Fibroblast of peridontal ligament (primary cell): ENCODE data around the gene RUNDC3A.
"Not testable (repeated sequence)": the region's sequence is repeated elsewhere in the genome, so short reads cannot be mapped to it uniquely, and the experiment has no call there.

Source experiments
- DNase-seq: peaks from one replicate; pipeline ENCODE4 v3.0.0-alpha.2; 2010; ENCODE audit errors: extremely low read depth

The RUNDC3A gene

GRCh38 chr17:44359006-44359405, 50.6 kb downstream of the RUNDC3A start:
- no peak for DNase-seq

- no peak for DNase-seq
These were observed 51.2 kb downstream of the RUNDC3A start for GRCh38 chr17:44359458-44360143.

- DNase-seq = no peak
These were observed 51.7 kb downstream of the RUNDC3A start for GRCh38 chr17:44360144-44360533.

DNA sequence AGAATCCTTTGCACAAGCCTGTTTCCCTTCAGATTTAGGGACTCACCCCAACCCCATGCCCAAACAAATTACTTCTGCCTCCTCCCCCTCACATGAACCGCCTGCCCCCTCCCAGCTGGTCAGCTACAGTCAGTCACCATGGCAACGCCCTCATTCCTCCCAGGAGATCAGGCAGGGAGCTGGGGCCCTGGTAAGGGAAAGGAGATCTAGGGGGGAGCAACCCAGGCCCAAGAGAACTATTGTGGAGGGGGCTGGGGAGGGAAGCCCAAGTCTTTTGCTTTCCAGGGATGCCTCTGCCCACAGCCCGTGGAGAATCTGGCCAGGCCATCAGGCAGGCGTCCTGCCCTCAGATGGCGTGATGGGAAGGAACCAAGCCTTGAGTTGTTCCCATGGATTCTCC, 52.4 kb downstream of the RUNDC3A start:
- DNase-seq = peak; percentile 54

- no peak for DNase-seq
These were observed 53.2 kb downstream of the RUNDC3A start for GRCh38 chr17:44361292-44362260.

DNA sequence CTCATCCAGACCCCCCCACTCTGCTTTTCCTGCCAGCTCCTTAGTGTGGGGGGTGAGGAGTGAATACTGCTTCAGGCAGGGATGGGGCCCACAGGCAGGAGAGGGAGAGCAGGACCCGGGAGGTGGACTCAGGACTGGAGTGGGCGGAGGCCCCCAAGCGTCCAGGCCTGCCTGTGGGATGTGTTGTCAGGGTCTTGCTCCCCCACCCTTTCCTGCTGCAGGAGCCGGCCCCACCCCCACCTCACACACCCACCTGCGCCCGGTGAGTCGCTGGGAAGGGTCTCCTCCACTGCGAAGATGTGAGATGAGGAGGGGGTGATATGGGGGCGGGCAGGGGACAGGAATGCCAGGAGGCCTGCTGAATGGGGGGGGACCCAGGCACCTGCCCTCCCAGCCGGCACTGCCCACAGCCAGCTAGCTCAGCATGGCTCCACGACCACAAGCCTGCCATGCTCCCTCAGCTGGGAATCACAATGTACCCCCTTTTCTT, 54.1 kb downstream of the RUNDC3A start:
- DNase-seq = no peak

DNA sequence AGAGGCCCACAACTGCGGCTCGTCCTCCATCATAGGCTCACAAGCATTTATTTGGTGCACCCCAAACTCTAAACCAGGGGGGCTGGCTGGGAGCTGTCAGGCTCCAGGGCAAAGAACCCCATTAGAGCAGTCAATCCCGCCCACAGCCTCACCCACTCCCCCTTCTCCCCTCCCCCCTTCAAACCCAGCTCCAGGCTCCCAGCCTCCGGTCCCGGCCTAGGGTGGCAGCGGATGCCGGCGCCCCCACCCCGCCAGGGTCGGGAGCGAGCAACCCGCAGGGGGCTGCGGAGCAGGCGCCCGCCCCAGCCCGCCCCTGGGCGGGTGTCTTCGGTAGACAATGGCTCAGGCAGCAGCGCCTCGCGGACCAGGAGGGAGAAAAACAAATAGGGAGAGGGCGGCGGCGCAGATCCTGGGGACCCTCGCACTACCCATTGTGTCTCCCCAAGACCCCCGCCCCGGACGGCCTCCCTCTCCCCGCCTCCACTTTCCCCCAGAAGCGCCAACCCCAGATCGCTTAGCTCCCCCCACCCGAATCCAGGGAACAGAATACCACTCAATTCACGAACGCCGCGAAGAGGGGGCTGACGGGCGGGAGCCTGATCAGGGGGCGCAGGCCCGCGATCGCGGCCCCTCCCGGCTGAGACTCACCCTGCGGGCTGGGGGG, 54.7 kb downstream of the RUNDC3A start:
- DNase-seq = no peak

GRCh38 chr17:44363613-44364159, 55.3 kb downstream of the RUNDC3A start, which contains the start of gene FAM171A2:
Gene FAM171A2, minus strand, starts transcription at chr17:44363853. Its CDS starts 139 bp downstream, at chr17:44363714.
- DNase-seq = peak; percentile 22

DNA sequence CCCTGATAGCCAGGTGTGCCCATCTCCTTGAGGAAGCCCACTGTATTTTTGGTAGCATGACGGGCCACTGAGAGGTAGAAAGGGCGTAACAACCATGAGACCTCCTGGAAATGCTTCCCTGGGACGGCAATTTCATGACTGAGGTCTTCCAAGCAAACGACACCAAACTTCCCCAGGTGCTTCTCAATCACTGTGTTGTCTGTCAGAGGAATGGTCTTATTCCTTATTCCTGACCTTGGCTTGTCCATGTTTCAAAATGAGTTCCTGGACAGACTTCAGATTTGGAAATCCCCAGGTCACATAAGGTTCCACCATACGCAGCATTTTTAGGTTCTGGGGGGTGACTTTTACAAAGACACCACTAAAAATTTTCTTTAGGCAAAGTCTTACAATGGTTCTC, 56.6 kb downstream of the RUNDC3A start:
- not testable (repeated sequence) for DNase-seq

DNA sequence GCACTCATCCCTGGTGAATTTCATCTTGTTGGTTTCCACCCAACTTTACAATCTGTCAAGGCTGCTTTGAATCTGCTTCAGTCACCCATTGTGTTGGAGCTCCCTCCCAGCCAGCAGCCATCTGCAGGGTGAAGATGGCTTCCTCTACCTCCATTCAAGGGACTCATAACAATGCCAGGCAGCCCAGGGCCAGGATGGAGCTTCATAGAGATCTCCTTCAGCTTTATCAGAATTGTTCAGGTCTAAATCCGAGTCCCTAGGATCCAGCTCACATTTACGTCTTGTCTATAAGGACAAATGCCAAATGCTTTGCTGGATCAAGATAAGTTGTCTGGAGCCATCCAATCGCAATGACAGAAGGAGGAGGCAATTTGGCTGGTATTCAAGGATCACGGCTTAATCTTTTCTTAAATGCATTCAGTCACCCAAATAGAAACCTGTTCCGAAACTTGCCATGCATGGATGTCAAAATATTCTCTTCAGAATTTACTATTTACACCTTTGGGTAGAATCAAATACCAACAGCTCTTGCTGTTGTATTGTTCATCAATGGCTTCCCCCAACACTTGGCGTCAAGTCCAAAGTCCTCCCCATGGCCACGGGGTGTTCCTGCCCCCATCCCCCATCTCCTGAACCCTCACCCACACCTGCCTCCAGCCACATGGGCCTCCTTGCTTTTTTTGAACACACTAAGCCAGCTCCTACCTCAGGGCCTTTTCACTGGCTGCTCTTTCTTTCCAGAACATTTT, 59.0 kb downstream of the RUNDC3A start:
- DNase-seq = no peak
